Fibroblast of skin of right quadriceps (primary cell): ENCODE data around the gene RPSA.
"Not testable (repeated sequence)": the region's sequence is repeated elsewhere in the genome, so short reads cannot be mapped to it uniquely, and the experiment has no call there.

Source experiments
- DNase-seq: peaks from one replicate; pipeline ENCODE4 v3.0.0-alpha.2; 2013

Gene RPSA

GRCh38 chr3:39406368-39407258 is at the start of gene RPSA:
RPSA (plus strand) TSS chr3:39406720; CDS start chr3:39407654, 934 bp downstream.
- peak; percentile 97 for DNase-seq

DNA sequence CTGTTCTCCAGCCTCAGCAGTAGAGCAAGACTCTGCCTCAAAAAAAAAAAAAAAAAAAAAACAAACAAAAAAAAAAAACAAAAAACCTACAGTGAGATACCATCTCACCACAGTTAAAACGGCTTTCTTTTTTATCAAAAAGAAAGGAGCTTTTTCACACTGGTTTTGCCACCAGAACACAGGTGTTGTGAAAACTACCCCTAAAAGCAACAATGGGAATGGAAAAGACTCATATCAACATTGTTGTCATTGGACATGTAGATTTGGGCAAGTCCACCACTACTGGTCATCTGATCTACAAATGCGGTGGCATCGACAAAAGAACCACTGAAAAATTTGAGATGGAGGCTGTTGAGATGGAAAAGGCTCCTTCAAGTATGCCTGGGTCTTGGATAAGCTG is 48.2 kb upstream of the RPSA start:
- no peak for DNase-seq

GRCh38 chr3:39361252-39361927 is 45.1 kb upstream of the RPSA start:
- no peak for DNase-seq

DNA sequence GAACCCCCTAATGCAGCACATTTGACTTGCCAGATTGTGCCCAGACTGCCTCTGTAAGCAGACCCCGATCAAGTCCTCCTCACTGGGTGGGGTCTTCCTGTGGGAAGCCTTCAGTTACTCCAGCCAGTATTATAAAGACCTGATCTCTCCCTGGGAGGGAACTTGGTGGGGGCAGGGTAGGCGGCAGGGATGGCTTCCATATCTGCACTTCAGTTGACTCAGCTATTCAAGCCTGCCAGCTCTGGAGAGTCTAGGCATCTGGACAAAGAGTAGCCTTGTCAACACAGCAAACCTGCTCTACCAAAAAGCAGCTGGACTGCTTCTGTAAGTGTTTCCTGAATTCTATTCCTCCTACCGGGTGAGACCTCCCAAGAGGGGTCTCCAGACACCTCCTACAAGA is 44.3 kb upstream of the RPSA start:
- DNase-seq: no peak

GRCh38 chr3:39362812-39363211 is 43.7 kb upstream of the RPSA start:
- no peak for DNase-seq

DNA sequence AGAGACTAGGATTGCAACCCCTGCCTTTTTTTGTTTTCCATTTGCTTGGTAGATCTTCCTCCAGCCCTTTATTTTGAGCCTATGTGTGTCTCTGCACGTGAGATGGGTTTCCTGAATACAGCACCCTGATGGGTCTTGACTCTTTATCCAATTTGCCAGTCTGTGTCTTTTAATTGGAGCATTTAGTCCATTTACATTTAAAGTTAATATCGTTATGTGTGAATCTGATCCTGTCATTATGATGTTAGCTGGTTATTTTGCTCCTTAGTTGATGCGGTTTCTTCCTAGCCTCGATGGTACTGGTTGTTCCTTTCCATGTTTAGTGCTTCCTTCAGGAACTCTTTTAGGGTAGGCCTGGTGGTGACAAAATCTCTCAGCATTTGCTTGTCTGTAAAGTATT is 36.1 kb upstream of the RPSA start:
- not testable (repeated sequence) for DNase-seq

GRCh38 chr3:39372833-39373232 is 33.7 kb upstream of the RPSA start:
- DNase-seq: no peak

GRCh38 chr3:39376959-39377634 is 29.4 kb upstream of the RPSA start:
- DNase-seq: no peak

DNA sequence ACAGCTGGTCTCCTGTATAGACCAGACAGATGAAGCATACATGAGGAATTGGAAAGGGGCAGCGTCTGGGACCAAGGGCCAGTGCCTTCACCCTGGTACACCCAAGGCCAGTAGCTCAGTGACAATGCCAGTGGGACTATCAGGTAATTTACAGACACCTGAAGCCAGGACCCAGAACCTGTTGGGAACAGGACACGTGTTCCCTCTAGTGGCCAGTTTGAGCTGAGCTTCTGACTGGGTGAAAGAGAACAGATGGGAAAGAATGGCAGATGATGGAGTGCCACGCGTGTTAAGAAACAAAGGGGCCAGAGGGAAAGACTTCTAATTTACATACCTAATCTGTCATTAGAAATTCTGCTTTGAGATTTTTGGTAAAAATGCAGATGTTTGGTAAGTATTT is 28.4 kb upstream of the RPSA start:
- peak; percentile 5 for DNase-seq

GRCh38 chr3:39378957-39379777 is 27.4 kb upstream of the RPSA start:
- no peak for DNase-seq

- DNase-seq: peak; percentile 4
These were observed 26.8 kb upstream of the RPSA start for GRCh38 chr3:39379778-39380155.

DNA sequence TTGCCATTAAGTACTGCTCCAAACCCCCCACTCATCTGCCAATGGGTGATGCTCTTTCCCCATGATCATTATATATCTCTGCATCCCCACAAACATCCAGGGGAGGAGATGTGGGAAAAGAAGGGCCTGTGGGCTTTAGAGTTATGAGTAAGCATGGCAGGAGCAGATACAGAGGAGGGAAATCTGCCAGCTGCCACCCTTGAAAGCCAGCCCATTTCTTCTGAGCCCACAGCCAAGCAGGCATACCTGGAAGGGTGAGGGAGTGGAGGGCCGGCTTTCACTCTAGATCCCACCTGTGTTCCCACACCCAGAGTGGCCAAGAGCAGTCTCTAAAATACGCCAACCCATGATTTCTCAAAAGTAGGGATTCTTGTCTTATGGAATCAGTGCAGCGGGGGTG is 25.1 kb upstream of the RPSA start:
- DNase-seq: no peak

GRCh38 chr3:39383045-39383880 is 23.3 kb upstream of the RPSA start, which contains the start of gene SLC25A38:
SLC25A38 (plus strand) TSS chr3:39383370; CDS start chr3:39383725, 355 bp downstream.
- DNase-seq: peak; percentile 83

- peak; percentile 88 for DNase-seq
These were observed 22.4 kb upstream of the RPSA start for GRCh38 chr3:39383881-39384664.

DNA sequence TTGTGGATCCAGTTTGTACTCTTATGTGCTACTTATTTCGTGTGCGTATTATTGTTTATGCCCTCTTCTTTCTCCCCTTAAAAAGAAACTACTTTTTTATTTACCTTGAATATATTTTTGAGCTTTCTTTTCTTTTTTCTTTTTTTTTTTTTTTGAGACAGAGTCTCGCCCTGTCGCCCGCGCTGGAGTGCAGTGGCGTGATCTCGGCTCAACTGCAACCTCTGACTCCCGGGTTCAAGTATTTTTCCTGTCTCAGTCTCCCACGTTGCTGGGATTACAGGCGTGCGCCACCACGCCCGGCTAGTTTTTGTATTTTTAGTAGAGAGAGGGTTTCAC is 21.9 kb upstream of the RPSA start:
- no peak for DNase-seq

DNA sequence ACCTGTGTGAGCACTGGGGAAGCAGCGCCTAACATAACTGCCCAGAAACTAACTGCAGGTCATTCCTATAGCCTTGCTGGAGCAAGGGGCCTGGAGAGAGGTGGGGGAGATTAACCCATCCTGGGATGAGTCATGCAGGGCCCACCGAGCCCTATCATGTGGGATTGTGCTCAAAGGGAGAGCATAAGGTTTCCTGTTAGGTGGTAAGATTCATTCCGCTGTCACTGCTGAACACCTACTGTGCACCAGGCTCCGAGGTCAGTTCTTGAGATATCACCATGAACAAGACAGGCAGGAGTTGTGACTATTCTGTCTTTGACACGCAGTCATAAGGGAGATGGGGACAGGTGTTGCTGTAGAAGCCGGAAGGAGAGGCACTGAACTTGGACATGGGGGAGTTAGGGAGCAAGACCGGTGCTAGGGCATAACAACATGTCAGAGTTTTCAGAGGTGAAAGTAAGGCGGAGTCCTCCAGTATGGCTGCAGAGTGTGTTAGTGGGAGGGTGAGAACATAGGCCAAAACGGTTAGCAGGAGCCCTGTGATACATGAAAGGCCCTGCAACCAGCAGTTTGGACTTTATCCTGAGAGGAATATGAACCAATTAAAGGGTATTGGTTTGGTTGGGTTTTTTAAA is 20.9 kb upstream of the RPSA start:
- no peak for DNase-seq

DNA sequence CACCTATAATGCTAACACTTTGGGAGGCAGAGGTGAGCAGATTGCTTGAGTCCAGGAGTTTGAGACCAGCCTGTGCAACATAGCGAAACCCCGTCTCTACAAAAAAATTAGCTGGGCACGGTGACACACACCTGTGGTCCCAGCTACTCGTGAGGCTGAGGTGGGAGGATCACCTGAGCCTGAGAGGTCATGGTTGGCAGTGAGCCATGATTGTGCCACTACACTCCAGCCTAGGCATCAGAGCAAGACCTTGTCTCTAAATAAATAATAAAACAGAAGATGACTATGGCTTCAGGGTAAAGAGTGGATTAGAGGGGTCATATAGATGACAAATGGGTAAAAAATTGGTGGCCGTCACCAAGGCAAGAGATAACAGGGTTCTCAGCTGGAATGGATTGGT is 20.2 kb upstream of the RPSA start:
- no peak for DNase-seq

DNA sequence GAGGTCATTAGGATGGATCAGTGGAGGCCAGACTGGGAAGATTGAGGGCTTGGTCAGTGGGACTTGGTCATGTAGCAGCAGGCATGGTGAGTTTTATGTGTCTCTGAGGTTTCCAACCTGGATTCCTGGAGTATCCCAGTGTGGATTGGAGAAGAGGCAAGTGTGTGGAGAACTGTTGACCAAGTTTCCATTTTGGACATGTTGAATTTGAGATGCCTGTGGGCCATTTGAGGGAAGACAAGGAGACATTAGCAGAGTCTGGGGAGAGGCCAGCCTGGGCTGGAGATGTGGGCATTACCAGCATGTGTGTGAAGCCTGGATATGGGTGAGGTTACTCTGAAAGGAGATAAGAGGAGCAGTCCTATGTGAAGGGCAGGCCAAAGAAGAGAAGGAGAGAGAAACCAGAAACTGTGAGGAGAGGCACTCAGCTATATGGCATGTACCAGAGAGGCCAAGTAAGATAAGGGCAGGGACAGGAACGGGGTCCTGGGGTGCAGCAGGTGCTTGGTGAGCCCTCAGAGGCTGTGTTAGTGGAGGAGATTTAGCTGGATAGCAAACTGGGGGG is 19.0 kb upstream of the RPSA start:
- DNase-seq: no peak

DNA sequence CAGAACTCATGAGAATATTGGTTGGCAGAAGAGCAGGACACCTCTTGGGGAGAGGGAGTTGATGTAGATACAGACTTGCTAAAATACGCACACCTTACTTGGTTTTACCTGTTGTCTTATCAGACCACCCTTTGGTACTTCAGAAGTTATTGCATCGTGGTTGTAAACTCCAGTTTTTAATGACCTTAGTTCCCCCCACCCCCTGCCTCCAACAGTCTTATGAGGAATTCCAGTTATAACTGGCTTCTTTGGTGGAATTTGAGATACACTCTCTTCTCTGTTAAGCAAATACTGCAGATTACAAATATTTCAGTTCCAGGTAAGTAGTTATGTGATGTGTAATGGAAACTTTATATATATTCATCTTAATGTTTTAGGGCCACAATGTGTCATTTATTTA is 18.4 kb upstream of the RPSA start:
- no peak for DNase-seq

DNA sequence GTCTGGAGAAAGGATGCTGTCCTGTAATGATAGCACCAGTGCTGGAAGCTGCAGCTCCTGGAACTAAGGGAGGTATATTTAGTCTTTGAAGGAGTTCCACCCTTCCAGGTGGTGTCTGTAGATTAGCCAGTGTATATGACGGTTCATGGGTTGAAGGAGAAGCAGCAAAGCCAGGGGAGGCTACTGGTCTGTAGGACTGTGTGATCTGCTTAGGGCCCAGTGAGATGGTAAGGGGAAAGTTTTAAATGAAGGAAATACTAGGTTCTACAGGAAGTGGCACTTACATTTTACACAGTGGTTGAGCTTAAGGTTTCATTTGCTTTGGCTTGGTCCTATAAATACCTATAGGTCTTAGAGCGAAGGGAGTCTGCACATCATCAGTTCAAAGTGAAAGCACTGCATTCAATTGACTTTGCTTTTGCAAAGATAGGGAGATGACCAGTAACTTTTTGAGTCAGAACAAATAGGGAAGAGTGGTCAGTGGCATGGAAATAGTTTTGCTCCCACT is 17.7 kb upstream of the RPSA start:
- DNase-seq: no peak
